CD4-positive, alpha-beta T cell treated with Interleukin-1 beta for 1 hour (primary cell): ENCODE data around the gene PSMB10.

Experiments used
- DNase-seq, 2 donors: peaks; one replicate each; pipeline ENCODE4 v3.0.0-alpha.2; 2020 to 2022

PSMB10 gene

DNA sequence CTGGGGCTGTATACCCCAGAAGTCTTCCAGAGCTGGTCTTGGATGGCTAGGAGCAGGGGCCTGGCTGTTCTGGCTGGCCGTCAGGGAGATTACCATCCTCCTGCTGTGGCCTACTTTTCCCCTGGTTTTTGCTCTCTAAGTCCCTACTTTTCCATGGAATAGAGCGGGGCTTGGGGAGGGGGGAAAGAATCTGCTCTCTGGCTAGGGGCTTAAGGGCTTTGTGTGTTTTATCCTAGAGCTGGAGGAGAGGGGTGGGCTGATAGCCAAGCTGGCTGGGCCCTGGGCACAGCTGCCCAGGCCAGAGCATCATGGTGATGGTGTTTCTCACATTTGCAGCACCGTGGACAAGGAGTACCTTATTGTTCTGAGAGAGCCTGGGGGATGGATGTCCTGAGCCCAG lies 48.3 kb downstream of the PSMB10 start:
- DNase-seq, result no peak

DNA sequence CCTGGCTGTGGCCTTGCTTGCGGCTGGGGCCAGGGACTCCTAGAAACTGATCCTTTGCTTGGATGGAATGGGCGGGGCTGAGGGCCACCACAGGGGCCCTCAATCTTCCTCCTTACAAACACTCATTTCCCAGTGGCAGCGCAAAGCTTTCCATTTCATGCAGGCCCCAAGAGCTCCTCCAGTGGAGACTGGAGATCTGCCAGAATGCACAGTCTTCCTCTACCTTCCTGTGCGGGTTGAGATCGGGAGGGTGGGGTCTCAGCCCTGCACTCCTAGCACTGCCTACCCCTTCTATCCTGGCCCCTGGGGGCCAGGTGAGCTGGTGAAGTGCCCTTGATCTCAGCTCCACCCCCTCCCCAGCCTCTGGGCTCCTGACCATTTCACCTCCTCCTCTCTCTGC lies 50.3 kb downstream of the PSMB10 start:
- no peak for DNase-seq

DNA sequence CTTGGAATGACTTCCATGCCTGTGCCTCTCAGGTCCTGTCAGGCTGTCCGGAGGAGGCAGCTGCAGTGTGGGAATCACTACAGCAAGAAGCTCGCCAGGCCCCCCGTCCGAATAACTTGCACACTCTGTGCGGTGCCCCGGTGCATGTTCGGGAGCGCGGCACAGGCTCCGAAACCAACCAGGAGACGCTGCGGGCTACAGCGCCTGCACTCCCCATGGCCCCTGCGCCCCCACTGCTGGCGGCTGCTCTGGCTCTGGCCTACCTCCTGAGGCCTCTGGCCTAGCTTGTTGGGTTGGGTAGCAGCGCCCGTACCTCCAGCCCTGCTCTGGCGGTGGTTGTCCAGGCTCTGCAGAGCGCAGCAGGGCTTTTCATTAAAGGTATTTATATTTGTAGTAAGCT lies 50.7 kb downstream of the PSMB10 start:
- no peak for DNase-seq

DNA sequence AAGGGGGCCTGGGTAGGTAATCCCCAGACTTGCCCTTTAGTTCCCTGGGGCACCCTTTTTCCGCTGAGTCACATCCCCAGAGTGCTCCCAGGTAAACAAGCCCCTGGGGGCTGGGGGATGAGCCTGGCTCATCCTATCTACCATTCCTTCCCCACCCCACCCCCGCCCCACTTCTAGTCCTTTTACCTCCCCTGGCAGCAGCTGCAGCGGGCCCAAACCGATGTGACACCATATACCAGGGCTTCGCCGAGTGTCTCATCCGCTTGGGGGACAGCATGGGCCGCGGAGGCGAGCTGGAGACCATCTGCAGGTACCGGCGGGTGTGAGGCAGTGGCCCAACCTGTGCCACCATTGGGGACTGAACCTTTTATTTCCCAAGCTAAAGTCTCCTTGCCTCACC lies 51.1 kb downstream of the PSMB10 start:
- DNase-seq, result no peak

DNA sequence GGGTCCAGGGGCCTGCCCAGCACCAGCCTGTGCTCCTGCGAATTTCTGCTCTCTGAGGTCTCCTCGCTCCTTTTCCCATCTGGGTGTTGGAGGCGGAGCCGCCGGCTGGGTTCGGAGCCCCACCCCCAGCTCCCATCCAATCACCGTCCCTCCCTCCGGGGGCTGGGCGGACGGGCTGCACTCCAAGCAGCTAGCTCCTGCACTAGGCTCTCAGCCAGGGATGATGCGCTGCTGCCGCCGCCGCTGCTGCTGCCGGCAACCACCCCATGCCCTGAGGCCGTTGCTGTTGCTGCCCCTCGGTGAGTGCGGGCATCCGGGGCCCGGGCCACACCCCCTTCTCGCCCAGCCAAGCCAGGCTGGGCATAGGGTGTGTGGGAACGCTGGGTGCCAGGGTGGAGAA lies 52.0 kb downstream of the PSMB10 start, which contains the start of gene NRN1L:
TSS of gene NRN1L (plus strand) at position 202 of the 400 bp plus-strand sequence. CDS start at position 221, 19 bp downstream.
- no peak for DNase-seq
